HCT116 (cell line): ENCODE results near the gene COMMD3. TPM values are rescaled to one million over a fixed set of nuclear protein-coding genes. Genes with fewer than 3 reads are reported as not detected.
"Not testable (repeated sequence)": the region's sequence is repeated elsewhere in the genome, so short reads cannot be mapped to it uniquely, and the experiment has no call there.

ENCODE experiments used
- ATAC-seq: fragments of 200-7000 bp; cut with Tn5 transposase; 2 replicates; pipeline ENCODE4 v1.9.1; 2020; ENCODE audit warnings: mild to moderate bottlenecking, moderate library complexity
- BruUV-seq: library from RNA; stranded (reverse); fragments of 400-500 nt; replicated peaks from 2 replicates; lab custom pipeline; 2021; lab: Mats Ljungman, UMichigan
- CTCF ChIA-PET: fragments of 300-600 bp; sonication (Branson Sonifier 250); formaldehyde crosslinking; loops from one replicate; lab custom pipeline; 2021; ENCODE audit warnings: antibody characterized with exemption; lab: Charles Lee
- POLR2A ChIA-PET: fragments of 300-600, 350-600 bp; sonication (Branson Sonifier 250); formaldehyde crosslinking; loops from one replicate; lab custom pipeline; 2021; ENCODE audit warnings: antibody characterized with exemption; lab: Charles Lee
- RAD21 ChIA-PET, 2 experiments: fragments of 300-600 bp; sonication (Branson Sonifier 250); formaldehyde crosslinking; loops; one replicate each; lab custom pipeline; 2023; ENCODE audit warnings: low total read pairs in 2 of 2; ENCODE audit not compliant: uncharacterized antibody in 2 of 2, unreplicated experiment in 2 of 2, low non-redundant PET in 1 of 2; lab: Charles Lee
- DNase-seq: peaks from one replicate; pipeline ENCODE4 v3.0.0-alpha.2; 2010; ENCODE audit warnings: low read depth, low spot score
- H2AFZ ChIP-seq: fragments of 200-600 bp; shearing (Covaris generic), sonication (generic); 2 replicates; pipeline ENCODE4 v1.6.1; 2017; ENCODE audit warnings: low read depth, mixed run types, mixed read lengths, antibody characterized with exemption, low read length; ENCODE audit not compliant: poor library complexity, severe bottlenecking
- H3K27ac ChIP-seq: 2 replicates; pipeline ENCODE4 v1.5.1; 2012; ENCODE audit warnings: low read depth, low read length
- H3K27me3 ChIP-seq: fragments of 200-600 bp; sonication (generic); 2 replicates; pipeline ENCODE4 v1.6.1; 2016; ENCODE audit warnings: mixed run types, low read length, mixed read lengths; ENCODE audit not compliant: insufficient read depth
- H3K36me3 ChIP-seq, 2 experiments: fragments of 200-500 bp in 1 of 2; fragments of 200-600 bp in 1 of 2; sonication (Bioruptor generic) in 1 of 2; sonication (generic) in 1 of 2; 2 replicates each; pipeline versions ENCODE4 v1.5.1 to v1.6.1; 2014 to 2016; ENCODE audit warnings: low read length in 2 of 2, inconsistent platforms in 1 of 2, mixed read lengths in 1 of 2, mixed run types in 1 of 2; ENCODE audit not compliant: insufficient read depth in 2 of 2, control insufficient read depth in 1 of 2
- H3K4me1 ChIP-seq, 2 experiments: fragments of 200-600 bp in 1 of 2; sonication (generic) in 1 of 2; 2 replicates each; pipeline versions ENCODE4 v1.5.1 to v1.6.1; 2012 to 2017; ENCODE audit warnings: low read length in 2 of 2, inconsistent platforms in 1 of 2, mild to moderate bottlenecking in 1 of 2, mixed read lengths in 1 of 2, mixed run types in 1 of 2, moderate library complexity in 1 of 2; ENCODE audit not compliant: insufficient read depth in 2 of 2, control insufficient read depth in 1 of 2
- H3K4me2 ChIP-seq: fragments of 200-600 bp; sonication (generic); 2 replicates; pipeline ENCODE4 v1.6.1; 2017; ENCODE audit warnings: mixed run types, low read length, mixed read lengths
- H3K4me3 ChIP-seq, 2 experiments: fragments of 200-600 bp in 1 of 2; sonication (generic) in 1 of 2; replicated peaks in 1 of 2; 2 replicates each; pipeline ENCODE4 v1.5.1; 2011 to 2016; ENCODE audit warnings: low read length in 2 of 2, control low read depth in 1 of 2, low read depth in 1 of 2, mild to moderate bottlenecking in 1 of 2, mixed read lengths in 1 of 2, mixed run types in 1 of 2
- H3K79me2 ChIP-seq: fragments of 200-600 bp; sonication (generic); 2 replicates; pipeline ENCODE4 v1.6.1; 2017; ENCODE audit warnings: mild to moderate bottlenecking, mixed run types, low read length, moderate library complexity, mixed read lengths; ENCODE audit not compliant: insufficient read depth
- H3K9ac ChIP-seq: fragments of 200-600 bp; sonication (generic); 2 replicates; pipeline ENCODE4 v1.6.1; 2016; ENCODE audit warnings: low read length, mixed read lengths
- H3K9me2 ChIP-seq: fragments of 200-600 bp; sonication (generic), shearing (Covaris generic); 2 replicates; pipeline ENCODE4 v1.6.1; 2017; ENCODE audit warnings: mixed run types, mild to moderate bottlenecking, moderate library complexity; ENCODE audit not compliant: insufficient read depth
- H3K9me3 ChIP-seq, 2 experiments: fragments of 200-500 bp in 1 of 2; fragments of 200-600 bp in 1 of 2; sonication (Bioruptor generic) in 1 of 2; sonication (generic) in 1 of 2; 2 replicates each; pipeline ENCODE4 v1.6.1; 2014 to 2017; ENCODE audit warnings: low read length in 2 of 2, mixed read lengths in 2 of 2, inconsistent platforms in 1 of 2, low read depth in 1 of 2, mild to moderate bottlenecking in 1 of 2, mixed run types in 1 of 2, moderate library complexity in 1 of 2; ENCODE audit not compliant: control insufficient read depth in 1 of 2, insufficient read depth in 1 of 2
- H4K20me1 ChIP-seq: fragments of 200-600 bp; sonication (generic), shearing (Covaris generic); 2 replicates; pipeline ENCODE4 v1.6.1; 2017; ENCODE audit warnings: mixed run types, mild to moderate bottlenecking, moderate library complexity; ENCODE audit not compliant: insufficient read depth
- JUND ChIP-seq: IDR thresholded peaks from 2 replicates; pipeline ENCODE4 v1.6.1; 2012
- intact Hi-C: fragments of 100-400 bp; cut with micrococcal nuclease; formaldehyde crosslinking; loops from 2 replicates; pipeline ENCODE4 v1.10.0; 2022
- total RNA-seq: library from RNA; stranded (reverse); gene quantifications from one replicate; pipeline ENCODE4 v1.2.1, GENCODE V29; 2021; ENCODE audit not compliant: unreplicated experiment
- TF ChIP-seq, protein P1 (sequence below): IDR thresholded peaks from 2 replicates; pipeline ENCODE4 v1.6.1; 2012; ENCODE audit warnings: low read depth
- TF ChIP-seq, protein P2 (sequence below): IDR thresholded peaks from 2 replicates; pipeline ENCODE4 v1.6.1; 2012

Gene COMMD3
- total RNA-seq, 1 experiment from 2014 or later, result 43.0 TPM

DNA sequence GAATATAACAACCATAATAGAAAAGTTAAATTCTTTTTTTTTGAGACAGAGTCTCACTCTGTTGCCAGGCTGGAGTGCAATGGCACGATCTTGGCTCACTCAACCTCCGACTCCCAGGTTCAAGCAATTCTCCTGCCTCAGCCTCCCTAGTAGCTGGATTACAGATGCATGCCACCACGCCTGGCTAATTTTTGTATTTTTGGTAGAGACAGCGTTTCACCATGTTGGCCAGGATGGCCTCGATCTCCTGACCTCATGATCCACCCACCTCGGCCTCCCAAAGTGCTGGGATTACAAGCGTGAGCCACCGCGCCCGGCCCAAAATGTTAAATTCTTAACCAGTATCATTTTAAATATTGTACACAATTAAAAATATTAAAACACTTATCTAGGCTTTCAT lies 6.2 kb upstream of the COMMD3 start:
- CTCF ChIA-PET, H3K79me2 ChIP-seq, H3K27me3 ChIP-seq, H3K4me3 ChIP-seq, RAD21 ChIA-PET, H4K20me1 ChIP-seq, DNase-seq, H3K36me3 ChIP-seq, ATAC-seq, H3K9ac ChIP-seq, intact Hi-C loops, H3K9me3 ChIP-seq, H3K27ac ChIP-seq, H3K4me1 ChIP-seq, H3K4me2 ChIP-seq, POLR2A ChIA-PET, H3K9me2 ChIP-seq, BruUV-seq: not testable (repeated sequence)
- peak overlapping the region; percentile 14 for H2AFZ ChIP-seq

DNA sequence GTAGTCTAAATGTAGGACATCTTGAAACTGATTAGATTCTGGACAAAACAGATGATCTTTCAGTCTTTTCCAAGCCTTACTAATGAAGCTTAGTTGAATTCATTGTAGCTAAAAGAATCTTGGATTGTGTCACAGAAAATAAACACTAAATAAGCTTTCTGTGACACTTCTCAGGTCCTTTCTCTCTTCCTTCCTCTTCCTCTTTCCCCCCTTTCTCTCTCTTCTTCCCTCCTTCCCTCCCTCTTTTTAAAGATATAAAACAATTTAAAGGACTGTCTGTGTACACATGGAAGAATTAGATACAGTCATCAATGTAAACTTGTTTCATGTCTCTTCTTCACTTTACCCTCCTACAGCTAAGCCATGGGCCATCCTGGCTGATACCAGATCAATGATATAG lies 5.3 kb upstream of the COMMD3 start:
- no TSS peak for BruUV-seq
- Histone ChIP-seq H3K4me3 (no peak overlapping the region), H3K9me2 (no peaks in the 10 kb centered on the region), H3K36me3 (no peaks in the 10 kb centered on the region), H3K9me3 (no peaks in the 10 kb centered on the region), H3K9ac (no peak overlapping the region), H3K27ac (no peak overlapping the region)
- POLR2A ChIA-PET, result no interaction called here
- RAD21 ChIA-PET, result no interaction called here
- intact Hi-C loops, result no loop called here
- ATAC-seq, result no peak
- TF ChIP-seq, protein P1, sequence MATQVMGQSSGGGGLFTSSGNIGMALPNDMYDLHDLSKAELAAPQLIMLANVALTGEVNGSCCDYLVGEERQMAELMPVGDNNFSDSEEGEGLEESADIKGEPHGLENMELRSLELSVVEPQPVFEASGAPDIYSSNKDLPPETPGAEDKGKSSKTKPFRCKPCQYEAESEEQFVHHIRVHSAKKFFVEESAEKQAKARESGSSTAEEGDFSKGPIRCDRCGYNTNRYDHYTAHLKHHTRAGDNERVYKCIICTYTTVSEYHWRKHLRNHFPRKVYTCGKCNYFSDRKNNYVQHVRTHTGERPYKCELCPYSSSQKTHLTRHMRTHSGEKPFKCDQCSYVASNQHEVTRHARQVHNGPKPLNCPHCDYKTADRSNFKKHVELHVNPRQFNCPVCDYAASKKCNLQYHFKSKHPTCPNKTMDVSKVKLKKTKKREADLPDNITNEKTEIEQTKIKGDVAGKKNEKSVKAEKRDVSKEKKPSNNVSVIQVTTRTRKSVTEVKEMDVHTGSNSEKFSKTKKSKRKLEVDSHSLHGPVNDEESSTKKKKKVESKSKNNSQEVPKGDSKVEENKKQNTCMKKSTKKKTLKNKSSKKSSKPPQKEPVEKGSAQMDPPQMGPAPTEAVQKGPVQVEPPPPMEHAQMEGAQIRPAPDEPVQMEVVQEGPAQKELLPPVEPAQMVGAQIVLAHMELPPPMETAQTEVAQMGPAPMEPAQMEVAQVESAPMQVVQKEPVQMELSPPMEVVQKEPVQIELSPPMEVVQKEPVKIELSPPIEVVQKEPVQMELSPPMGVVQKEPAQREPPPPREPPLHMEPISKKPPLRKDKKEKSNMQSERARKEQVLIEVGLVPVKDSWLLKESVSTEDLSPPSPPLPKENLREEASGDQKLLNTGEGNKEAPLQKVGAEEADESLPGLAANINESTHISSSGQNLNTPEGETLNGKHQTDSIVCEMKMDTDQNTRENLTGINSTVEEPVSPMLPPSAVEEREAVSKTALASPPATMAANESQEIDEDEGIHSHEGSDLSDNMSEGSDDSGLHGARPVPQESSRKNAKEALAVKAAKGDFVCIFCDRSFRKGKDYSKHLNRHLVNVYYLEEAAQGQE, result no peak
- TF ChIP-seq, protein P2, sequence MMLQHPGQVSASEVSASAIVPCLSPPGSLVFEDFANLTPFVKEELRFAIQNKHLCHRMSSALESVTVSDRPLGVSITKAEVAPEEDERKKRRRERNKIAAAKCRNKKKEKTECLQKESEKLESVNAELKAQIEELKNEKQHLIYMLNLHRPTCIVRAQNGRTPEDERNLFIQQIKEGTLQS, result no peak
- TF ChIP-seq JUND, result no peak
- TF ChIP-seq, all 23 proteins: peak for 0
- no peak for DNase-seq
- Histone ChIP-seq H3K27me3 (no peaks in the 10 kb centered on the region), H4K20me1 (no peaks in the 10 kb centered on the region), H2AFZ (no peak overlapping the region), H3K79me2 (no peaks in the 10 kb centered on the region), H3K4me2 (no peak overlapping the region), H3K4me1 (peaks cover 0 to 17% of the 10 kb centered on the region in 2 experiments; a peak in 2 of 4 replicates)
- CTCF ChIA-PET, result no interaction called here
